ENCODE results near the gene PLA2R1.

The PLA2R1 gene

GRCh38 chr2:160029270-160029628, 33.2 kb downstream of the PLA2R1 start:
- DNase-seq (ENCODE audit: low spot score): no peak

GRCh38 chr2:160028431-160029269, 33.8 kb downstream of the PLA2R1 start:
- peak; percentile 17 for DNase-seq (ENCODE audit: low spot score)

- no peak for DNase-seq (ENCODE audit: low spot score)
Measured at GRCh38 chr2:160022162-160022561, 40.3 kb downstream of the PLA2R1 start.

- no peak for DNase-seq (ENCODE audit: low spot score)
Measured at GRCh38 chr2:160019374-160020090, 42.9 kb downstream of the PLA2R1 start.

DNA sequence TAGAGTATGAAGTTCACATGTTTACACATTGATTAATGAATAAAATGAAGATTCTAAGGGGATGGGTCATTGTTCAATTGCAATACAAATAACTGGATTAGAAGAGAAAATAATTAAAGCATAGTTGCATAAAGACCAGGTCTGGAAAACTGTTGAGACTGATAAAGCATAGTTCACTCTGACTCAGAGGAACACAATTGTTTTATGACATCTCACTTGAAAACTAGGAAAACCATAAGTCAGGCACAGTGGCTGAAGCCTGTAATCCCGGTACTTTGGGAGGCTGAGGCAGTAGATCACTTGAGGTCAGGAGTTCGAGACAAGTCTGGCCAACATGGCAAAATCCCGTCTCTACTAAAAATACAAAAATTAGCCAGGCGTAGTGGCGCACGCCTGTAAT, 46.7 kb downstream of the PLA2R1 start:
- DNase-seq (ENCODE audit: low spot score): no peak

DNA sequence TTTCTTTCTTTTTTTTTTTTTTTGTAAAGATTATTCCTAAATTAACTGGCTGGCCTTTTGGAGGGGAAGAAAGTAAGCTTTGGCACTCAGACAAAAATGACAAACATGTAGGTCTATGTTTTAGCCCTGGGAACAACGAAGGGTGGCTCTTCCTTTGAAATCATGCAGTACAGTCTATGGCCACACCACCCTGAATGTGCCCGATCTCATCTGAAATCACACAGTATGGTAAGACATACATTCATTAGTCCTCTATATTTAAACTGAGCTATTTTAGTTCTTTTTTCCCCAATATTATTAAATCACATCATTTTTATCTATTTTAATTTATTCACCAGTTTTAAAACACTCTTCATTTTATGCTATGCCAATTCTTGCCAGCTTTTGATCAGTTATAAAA, 48.2 kb downstream of the PLA2R1 start:
- no peak for DNase-seq (ENCODE audit: low spot score)

- DNase-seq (ENCODE audit: low spot score): peak; percentile 45
Measured at GRCh38 chr2:160010361-160011145, 51.9 kb downstream of the PLA2R1 start.

DNA sequence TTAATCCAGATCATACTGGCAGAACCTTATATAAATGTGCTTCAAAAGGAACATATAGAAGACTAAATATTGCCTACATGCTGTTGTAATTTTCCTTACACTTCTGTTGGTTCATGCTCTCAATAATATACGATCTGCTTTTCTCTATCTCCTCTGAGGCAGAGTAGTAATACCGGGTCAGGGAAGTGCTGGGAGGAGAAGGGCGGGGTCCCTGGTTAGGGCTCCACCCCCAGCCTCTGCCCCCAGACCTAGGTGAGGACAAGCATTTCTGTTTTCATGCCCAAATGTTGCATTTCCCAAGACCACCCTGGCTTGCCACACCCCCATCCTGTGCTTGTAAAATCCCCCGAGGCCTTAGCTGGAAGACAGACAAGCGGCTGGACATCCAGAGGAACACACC, 55.3 kb downstream of the PLA2R1 start:
- DNase-seq (ENCODE audit: low spot score): no peak

DNA sequence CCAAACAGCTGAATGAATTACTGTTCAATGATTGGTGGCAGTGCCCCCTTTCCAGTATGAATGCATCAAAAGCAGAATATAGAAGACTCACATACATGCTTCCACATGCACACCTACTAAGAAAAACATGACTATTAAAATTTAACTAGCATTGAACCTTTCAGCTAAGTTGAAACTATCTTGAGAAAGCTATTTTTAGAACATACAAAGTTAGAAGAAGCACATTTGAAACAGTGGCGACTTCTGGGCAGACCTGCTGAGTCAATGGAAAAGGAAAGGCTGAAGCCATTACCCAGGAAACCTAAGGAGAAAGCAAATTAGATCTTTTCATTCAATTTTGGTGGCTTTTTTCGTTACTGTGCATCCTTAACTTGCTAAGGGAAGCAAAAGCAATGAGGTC, 55.9 kb downstream of the PLA2R1 start:
- DNase-seq (ENCODE audit: low spot score): no peak

DNA sequence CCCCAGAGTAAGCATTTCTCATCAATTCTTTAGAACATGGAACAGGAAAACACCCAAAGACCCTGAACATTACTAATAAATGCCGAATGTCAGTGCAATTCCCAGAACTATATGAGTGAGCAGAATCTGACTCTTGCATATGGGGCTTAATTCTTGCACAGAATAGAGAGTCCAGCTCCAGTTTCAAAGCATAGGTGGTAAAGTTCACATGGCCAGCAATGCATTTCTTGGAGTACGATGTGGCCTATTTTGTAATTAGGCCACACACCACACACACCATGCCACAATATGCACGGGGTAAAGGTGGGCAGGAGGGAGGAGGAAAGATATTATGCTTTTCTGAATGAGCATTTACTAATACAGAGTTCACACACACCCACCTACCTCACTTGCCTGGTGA, 56.5 kb downstream of the PLA2R1 start:
- no peak for DNase-seq (ENCODE audit: low spot score)

DNA sequence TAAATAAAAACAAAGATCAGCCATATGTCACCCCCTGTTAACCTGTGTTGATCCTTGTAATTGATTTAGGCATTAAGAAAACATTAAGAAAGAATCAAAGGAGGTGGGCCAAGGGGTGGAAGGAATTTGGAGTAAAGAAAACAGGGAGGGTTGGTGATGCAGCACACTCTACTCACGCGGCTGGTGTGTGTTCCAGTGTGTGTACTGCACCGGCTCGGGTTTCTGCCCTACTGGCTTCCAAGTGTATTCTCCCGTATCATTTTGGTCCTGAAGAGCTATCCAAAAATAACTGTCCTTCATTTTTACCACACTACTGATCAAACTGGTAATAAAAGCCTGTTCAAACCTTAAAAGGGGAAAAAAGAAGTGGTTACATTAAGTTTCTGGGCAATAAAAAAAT, 56.9 kb downstream of the PLA2R1 start:
- no peak for DNase-seq (ENCODE audit: low spot score)

DNA sequence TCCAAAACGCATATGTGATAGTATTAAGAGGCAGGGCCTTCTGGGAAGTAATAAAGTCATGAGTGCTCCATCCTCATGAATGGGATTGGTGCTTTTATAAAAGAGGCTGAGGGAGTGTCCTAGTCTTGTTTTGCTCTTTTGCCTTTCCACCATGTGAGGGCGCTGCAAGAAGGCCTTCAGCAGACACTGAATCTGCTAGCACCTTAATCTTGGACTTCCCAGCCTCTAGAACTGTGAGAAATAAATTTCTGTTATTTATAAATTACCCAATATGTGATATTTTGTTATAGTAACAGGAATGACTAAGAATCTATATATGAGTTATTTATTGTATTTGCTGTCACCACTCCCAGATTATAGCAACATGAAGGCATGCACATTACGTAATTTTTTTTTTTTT, 63.5 kb downstream of the PLA2R1 start:
- no peak for DNase-seq (ENCODE audit: low spot score)

- no peak for DNase-seq (ENCODE audit: low spot score)
Measured at GRCh38 chr2:159998243-159998642, 64.2 kb downstream of the PLA2R1 start.

GRCh38 chr2:159996792-159997546, 65.4 kb downstream of the PLA2R1 start:
- DNase-seq (ENCODE audit: low spot score): peak; percentile 11

DNA sequence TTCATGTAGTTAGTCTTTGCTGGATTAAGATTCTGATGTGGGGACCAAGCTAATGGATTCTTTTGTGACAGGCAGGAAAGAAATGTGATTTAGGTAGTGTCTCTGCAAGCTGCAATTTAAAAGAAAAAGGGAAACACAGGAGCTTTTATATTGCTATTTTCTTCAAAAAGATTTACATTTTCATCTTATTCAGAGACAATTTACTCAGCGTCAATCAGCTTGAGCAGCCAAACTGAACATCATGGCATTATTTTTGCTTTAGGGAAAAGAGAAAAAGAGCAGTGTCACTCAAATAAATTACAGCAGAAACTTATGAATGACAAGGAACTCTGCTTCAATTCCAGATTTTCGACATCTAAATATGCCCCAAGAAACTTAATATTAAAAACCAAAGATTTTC, 67.4 kb downstream of the PLA2R1 start:
- no peak for DNase-seq (ENCODE audit: low spot score)

DNA sequence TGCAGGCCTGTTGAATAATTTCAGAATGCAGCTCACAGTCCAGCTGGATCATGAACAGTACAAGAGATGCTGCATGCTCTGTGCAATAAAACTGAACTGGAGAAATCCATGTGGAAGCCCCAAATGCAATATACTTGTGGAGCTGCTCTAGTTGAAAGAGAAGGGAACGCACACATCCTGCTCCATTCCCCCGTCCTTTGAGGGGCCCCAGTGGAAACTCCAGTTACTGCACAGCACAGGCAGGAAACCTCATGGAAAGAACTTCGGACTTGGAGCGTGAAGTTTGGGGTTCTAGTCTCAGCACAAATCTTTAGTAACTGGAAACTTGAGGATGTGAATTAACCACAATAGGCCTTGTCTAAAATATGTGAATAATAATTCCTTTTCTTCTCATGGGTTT, 73.2 kb downstream of the PLA2R1 start:
- no peak for DNase-seq (ENCODE audit: low spot score)

GRCh38 chr2:159988412-159988970, 73.9 kb downstream of the PLA2R1 start:
- DNase-seq (ENCODE audit: low spot score): no peak

DNA sequence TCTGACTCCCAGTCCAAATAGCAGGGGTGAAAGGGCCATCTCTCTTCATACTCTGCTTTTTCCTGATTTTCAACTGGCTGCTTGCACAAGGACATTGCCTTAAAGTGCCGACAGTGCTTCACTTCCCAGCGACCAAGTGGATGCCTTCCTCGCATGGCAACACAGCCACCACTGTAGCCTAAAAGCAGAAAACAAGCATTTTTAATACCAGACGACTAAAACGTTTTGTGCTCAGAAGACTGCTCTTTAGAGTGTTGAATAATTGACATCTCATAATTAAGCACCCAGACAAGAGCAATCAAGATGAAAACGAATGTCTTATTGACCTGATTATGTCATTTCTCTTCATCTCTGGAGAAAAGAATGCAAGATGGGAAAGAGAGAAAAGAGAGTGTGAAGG, 75.2 kb downstream of the PLA2R1 start:
- DNase-seq (ENCODE audit: low spot score): no peak

- DNase-seq (ENCODE audit: low spot score): no peak
Measured at GRCh38 chr2:159985656-159986055, 76.8 kb downstream of the PLA2R1 start.

- no peak for DNase-seq (ENCODE audit: low spot score)
Measured at GRCh38 chr2:159984034-159984433, 78.4 kb downstream of the PLA2R1 start.

DNA sequence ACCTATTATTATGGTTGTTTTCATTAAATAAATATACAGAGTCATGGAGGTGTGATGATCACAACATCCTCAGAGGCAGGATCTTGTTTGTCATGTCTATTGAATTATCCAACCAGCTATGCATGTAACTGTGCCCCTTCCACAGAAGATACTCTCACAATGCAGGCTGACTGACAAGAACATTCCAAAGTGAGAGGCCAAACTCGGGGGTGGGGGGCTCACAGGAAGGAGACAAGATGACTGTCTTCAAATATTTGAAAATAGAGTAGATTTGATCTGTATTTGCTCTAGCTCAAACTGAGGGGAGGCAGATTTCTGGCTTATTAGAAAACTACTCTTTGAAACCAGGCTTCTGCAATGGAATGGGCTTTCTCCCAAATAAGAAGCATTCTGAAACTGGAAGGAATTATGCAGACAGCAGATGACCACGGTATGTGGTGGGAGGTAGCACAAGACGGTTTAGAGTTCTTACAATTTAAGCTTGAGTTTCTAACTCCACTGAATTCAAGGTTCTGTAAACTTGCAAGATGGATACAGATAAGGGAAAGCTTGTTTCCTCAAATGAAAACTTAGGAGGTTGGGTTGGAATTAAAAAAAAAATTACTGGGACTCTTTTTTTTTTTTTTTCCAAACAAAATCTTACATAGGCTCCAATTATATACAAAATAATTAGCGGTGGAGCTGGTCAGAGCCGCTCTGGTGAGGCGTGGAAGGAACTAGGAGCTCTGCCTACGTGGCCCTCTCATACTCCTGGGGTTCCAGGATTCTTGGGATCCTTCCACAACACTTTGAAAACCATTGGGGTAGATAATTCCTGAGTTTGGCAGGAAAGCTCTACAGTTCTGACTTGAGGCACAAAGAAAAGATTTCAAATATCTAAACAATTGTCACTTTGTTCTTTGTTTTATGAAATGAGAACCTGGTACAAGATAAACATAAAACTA, 79.3 kb downstream of the PLA2R1 start:
- DNase-seq (ENCODE audit: low spot score): peak; percentile 49

Data from AG08395 (cell line).